Measurements from ENCODE around the gene BMP8A.
"Not testable (repeated sequence)": the region's sequence is repeated elsewhere in the genome, so short reads cannot be mapped to it uniquely, and the experiment has no call there.

Gene BMP8A

DNA sequence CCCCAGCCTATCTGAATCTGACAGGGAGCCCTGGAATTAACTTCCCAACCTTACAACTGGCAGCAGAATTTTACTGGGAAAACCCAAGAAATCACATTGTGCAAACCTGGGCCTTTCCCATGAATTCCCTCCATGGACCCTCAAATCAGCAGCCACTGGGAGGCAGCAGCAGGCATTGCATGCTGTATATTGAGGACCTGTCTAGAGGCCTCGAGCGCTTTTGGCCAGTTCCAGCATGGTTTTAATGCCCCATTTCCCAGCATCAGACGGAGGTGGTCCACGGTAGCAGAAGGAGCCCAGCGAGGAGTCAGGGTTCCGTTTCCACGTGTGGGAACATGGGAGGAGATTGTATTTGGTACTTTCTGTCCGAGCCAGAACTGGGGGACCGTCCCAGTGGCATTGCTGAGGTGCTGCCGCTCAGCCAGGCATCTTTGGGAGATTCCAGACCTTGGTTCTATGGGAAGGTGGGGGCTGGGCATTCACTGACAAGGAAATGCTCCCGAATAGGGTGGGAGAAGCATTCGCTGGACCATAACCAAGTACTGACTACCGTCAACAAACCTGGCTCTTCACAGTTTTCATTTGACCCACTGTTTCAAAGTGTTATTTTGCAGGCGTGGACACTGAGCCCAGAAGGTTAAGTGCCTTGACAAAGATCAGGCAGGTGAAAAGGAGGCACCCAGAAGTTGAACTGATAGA lies 15.9 kb downstream of the BMP8A start:
- DNase-seq, result no peak

- no peak for DNase-seq
Observed at GRCh38 chr1:39508266-39508665, 16.8 kb downstream of the BMP8A start.

DNA sequence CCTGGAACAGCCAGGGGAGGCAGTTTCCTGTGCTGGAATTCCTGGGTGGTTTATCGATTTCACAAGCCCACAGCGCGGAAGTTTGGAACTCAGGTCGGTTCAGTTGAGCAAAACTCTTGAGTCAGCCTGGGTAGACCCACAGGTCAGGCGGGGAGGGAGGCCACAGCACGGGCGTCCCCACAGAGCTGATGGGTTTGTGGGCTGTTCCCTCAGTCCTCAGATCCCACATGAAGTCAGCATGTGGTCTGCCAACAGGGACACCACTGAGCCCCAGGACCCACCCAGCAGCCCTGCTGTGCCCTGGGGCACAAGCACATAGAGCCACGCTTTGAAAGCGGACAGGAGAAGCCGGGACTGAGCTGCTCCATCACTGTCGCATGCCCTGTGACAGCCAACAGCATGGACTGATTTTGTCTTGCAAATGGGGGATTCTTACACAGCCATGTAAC lies 17.4 kb downstream of the BMP8A start:
- DNase-seq, result no peak

DNA sequence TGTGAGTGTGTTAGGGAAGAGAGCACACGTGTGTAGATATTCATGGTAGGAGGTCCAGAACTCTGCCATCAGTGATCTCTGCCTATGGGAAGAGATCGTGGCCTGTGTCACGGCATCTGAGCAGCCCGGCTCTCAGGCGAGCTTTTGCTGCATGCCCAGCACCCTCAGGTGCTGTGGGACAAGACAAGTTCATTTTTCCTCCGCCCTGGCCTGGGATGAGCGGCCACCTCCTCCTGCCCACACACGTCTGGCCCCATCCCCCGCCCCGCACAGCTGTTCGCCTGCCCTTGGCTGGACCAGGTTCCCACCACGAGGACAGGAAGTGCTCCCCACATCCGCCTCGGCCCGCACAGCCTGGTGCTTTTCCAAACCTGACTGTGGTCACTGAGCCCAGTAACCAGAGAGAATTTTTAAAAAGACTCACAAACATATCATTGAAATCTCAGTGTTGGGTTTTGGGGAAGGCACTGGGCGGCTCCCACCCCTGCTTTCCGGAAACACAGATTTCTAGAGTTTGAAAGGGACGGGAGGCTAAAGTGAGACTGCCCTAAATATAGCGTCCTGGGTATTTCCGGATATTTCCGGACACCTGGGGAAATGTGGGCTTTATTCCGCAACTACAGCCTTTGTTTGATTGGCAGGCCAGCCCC lies 18.0 kb downstream of the BMP8A start:
- no peak for DNase-seq

- not testable (repeated sequence) for DNase-seq
Observed at GRCh38 chr1:39510570-39511186, 19.2 kb downstream of the BMP8A start.

GRCh38 chr1:39511477-39511876 lies 20.0 kb downstream of the BMP8A start:
- not testable (repeated sequence) for DNase-seq

DNA sequence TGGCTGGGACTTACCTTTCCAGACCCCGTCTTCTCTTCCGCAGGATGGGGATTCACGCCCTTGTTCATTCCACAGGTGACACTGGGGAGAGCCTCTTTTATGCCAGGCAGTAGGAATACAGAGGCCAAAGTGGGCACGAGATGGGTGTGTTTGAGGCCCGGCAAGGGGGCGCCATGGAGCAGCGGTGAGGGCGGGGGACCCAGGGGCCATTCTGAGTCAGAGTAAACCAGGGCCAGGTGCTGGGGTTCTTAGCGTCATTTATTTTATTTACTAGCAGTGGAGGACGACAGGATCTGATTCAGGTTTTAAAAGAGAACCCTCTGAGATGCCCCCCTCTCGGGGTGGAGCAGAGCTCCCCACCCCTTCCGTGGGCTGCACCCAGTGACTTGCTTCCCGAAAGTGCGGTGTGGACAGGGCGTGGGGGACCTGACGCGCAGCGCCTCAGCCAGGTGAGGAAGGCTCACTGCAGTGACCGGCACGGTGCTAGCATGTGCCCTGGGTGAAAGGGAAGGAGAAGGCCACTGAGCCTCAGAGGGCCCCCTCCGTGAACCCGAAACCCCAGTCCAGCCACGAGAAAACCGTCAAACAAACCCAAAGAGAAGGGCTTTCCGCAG lies 20.9 kb downstream of the BMP8A start:
- not testable (repeated sequence) for DNase-seq

DNA sequence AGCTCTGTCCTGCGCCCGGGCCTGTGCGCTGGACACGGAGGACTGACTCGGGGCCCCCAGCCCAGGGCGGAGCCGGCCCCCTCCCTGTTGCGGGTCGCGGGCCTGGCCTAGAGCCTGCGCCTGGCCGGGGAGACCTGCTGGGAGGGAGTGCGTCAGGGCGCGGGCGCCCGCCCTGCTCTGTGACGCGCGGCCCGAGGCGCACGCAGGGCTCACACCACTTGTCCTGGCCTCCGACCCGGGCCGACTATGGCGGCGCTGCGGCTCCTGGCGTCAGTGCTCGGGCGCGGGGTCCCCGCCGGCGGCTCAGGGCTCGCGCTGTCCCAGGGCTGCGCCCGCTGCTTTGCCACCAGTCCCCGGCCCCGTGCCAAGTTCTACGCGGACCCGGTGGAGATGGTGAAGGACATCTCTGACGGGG lies 23.3 kb downstream of the BMP8A start:
- not testable (repeated sequence) for DNase-seq

DNA sequence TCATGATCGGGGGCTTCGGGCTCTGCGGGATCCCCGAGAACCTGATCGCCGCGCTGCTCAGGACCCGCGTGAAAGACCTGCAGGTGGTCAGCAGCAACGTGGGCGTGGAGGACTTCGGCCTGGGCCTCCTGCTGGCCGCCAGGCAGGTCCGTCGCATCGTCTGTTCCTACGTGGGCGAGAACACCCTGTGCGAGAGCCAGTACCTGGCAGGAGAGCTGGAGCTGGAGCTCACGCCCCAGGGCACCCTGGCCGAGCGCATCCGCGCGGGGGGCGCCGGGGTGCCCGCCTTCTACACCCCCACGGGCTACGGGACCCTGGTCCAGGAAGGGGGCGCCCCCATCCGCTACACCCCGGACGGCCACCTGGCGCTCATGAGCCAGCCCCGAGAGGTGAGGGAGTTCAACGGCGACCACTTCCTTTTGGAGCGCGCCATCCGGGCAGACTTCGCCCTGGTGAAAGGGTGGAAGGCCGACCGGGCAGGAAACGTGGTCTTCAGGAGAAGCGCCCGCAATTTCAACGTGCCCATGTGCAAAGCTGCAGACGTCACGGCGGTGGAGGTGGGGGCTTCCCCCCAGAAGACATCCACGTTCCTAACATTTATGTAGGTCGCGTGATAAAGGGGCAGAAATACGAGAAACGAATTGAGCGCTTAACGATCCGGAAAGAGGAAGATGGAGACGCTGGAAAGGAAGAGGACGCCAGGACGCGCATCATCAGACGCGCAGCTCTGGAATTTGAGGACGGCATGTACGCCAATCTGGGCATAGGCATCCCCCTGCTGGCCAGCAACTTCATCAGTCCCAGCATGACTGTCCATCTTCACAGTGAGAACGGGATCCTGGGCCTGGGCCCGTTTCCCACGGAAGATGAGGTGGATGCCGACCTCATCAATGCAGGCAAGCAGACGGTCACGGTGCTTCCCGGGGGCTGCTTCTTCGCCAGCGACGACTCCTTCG lies 24.0 kb downstream of the BMP8A start:
- DNase-seq, result not testable (repeated sequence)

- DNase-seq, result not testable (repeated sequence)
Observed at GRCh38 chr1:39516841-39517240, 25.4 kb downstream of the BMP8A start.

DNA sequence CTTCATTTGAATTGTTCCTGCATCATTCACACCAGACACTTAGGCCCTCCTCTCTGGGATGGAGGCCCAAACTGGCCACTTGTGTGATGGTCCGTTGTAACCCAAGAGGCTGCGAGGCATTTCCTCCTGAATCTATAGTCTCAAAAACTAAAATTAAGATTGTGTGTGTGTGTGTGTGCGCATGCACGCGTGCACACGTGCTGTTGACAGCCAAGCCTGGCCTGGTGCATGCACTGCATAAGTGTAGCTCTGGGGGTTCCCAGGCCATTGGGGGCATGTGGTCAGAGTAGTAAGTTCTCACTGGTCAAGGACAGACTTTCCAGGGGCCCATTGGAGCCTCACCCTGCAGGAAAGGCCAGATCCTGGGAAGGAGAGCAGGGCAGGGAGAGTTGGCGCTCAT lies 26.5 kb downstream of the BMP8A start:
- not testable (repeated sequence) for DNase-seq

GRCh38 chr1:39519376-39519775 lies 27.9 kb downstream of the BMP8A start:
- DNase-seq, result not testable (repeated sequence)

DNA sequence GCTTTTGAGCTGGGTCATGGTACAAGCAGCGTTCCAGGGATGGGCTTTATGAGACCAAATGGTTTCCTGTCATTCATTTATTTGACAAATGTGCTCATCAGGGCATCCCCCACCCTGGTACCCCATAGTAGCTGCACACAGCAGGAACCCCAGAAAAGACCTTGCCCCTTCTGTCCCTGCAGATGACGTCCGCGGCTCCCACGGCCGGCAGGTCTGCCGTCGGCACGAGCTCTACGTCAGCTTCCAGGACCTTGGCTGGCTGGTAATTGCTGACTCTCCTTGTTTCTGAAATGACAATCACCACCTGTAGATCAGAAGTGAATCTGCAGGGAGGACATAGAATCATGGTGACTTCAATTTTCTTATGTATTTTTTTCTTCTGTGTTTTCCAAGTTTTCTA lies 30.8 kb downstream of the BMP8A start:
- not testable (repeated sequence) for DNase-seq

GRCh38 chr1:39522661-39523567 lies 31.5 kb downstream of the BMP8A start:
- DNase-seq, result no peak

DNA sequence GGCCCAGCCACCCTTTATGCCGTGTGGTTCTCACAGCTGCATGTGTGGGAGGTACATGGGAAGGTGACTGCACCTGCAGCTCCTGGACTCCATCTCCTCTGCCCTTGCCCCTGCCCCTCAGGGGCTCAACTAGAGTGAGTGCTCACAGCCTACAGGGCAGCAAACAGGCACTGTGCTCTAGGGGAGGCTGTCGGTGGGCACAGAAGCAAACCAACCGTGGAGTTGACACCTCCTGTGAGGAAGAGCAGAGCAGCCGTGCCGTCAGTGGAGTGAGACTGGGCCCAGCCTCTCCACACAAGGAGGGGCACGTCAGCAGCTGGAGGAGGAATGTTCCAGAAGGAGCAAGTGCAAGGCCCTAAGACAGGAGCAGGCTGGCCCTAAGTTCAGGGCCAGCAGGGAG lies 32.7 kb downstream of the BMP8A start:
- DNase-seq, result no peak

DNA sequence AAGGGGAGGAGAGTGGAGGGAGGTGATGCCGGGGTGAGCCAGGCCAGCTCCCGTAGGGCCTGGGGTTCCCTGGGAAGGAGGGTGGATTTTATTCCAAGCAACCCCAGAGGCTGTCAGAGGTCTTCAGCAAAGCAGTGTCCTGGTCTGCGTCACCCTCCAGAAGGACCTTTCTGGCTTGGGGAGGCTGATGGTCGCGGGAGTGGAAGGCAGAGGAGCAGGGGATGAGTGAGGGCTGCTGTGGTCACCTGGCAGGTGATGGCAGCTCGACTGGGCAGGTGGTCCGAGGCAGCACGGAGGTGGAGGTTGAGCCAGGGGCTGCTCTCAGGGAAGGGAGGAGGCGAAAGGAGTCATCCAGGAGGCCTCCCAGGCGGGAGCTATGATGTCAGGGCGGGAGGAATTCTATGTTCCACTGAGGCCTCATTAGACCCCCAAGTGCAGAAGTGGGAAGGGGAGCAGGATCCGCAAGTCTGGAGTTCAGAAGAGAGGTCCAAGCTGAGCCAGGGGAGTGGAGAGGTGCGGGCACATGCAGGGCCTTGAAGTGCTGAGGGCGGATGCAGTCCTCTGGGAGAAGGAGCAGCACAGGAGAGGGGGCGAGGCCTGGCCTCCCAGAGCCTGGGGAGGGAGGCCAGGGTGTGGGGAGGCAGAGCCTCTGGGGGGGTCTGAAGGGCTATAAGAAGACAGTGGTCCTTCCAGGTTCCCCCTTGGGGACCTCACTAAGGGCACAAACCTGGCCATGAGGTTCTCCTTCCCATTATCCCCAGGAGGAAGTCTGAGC lies 33.3 kb downstream of the BMP8A start:
- no peak for DNase-seq

GRCh38 chr1:39525366-39526165 lies 34.1 kb downstream of the BMP8A start:
- no peak for DNase-seq

- DNase-seq, result no peak
Observed at GRCh38 chr1:39526466-39527189, 35.2 kb downstream of the BMP8A start.

DNA sequence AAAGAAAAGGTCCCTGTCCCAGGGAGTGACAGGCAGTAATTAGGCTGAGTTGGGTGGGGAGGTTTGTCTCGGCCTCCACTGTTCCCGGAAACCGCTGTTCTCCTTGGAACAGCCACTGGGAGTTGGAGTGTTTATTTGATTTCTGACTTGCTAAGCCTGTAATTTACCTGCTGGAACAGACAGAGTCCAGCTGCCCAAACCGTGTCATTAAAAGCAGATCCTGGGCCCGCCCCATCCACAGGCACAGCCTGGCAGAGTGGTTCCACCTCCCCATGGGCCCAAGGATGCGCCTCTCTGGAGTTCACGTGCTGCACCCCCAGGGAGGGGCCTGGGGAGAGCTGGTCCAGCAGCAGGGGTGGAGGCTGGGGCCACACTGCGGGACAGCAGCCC lies 35.7 kb downstream of the BMP8A start:
- DNase-seq, result not testable (repeated sequence)

All from NCI-H187 treated with DMSO at 0.1 percent for 48 hours (cell line).